ENCODE results near the gene SNX19.
A peak's percentile ranks its signal among the peaks of the same experiment; 100 is the strongest.

SNX19 gene

GRCh38 chr11:130918081-130918480, 1.8 kb upstream of the SNX19 start:
- no peak overlapping the region for H3K4me3 ChIP-seq (ENCODE audit: severe bottlenecking)
- ATAC-seq (ENCODE audit: low read depth), result no peak
- H3K27ac ChIP-seq (ENCODE audit: poor library complexity, severe bottlenecking), result no peak overlapping the region
- H3K27me3 ChIP-seq (ENCODE audit: insufficient read depth, poor library complexity, severe bottlenecking), result no peaks in the 10 kb centered on the region
- DNase-seq (ENCODE audit: low spot score), result no peak
- H3K4me1 ChIP-seq (ENCODE audit: insufficient read depth, poor library complexity, severe bottlenecking), result no peaks in the 10 kb centered on the region
- H3K9me3 ChIP-seq (ENCODE audit: severe bottlenecking), result no peaks in the 10 kb centered on the region
- no peak for TF ChIP-seq CTCF (IDR thresholded peaks at IDR 0.05; ENCODE audit: poor library complexity, severe bottlenecking)
- H3K36me3 ChIP-seq (ENCODE audit: low read depth), result peaks cover 16% of the 10 kb centered on the region

GRCh38 chr11:130916910-130917309, 631 bp upstream of the SNX19 start:
- peak; percentile 2 for TF ChIP-seq CTCF (IDR thresholded peaks at IDR 0.05; ENCODE audit: poor library complexity, severe bottlenecking)
- ATAC-seq (ENCODE audit: low read depth) (no peak), DNase-seq (ENCODE audit: low spot score) (no peak)
- H3K27me3 ChIP-seq (ENCODE audit: insufficient read depth, poor library complexity, severe bottlenecking), result no peaks in the 10 kb centered on the region
- H3K9me3 ChIP-seq (ENCODE audit: severe bottlenecking), result no peaks in the 10 kb centered on the region
- H3K36me3 ChIP-seq (ENCODE audit: low read depth), result peaks cover 27% of the 10 kb centered on the region
- H3K27ac ChIP-seq (ENCODE audit: poor library complexity, severe bottlenecking), result no peak overlapping the region
- peak overlapping the region; percentile 76 for H3K4me3 ChIP-seq (ENCODE audit: severe bottlenecking)
- H3K4me1 ChIP-seq (ENCODE audit: insufficient read depth, poor library complexity, severe bottlenecking), result no peaks in the 10 kb centered on the region

- Histone ChIP-seq H3K27me3 (ENCODE audit: insufficient read depth, poor library complexity, severe bottlenecking) (no peaks in the 10 kb centered on the region), H3K36me3 (ENCODE audit: low read depth) (peaks cover 39% of the 10 kb centered on the region), H3K9me3 (ENCODE audit: severe bottlenecking) (no peaks in the 10 kb centered on the region), H3K4me3 (ENCODE audit: severe bottlenecking) (peak overlapping the region; percentile 76), H3K4me1 (ENCODE audit: insufficient read depth, poor library complexity, severe bottlenecking) (no peaks in the 10 kb centered on the region), H3K27ac (ENCODE audit: poor library complexity, severe bottlenecking) (no peak overlapping the region)
- TF ChIP-seq CTCF (IDR thresholded peaks at IDR 0.05; ENCODE audit: poor library complexity, severe bottlenecking), result no peak
- no peak for ATAC-seq (ENCODE audit: low read depth)
- no peak for DNase-seq (ENCODE audit: low spot score)
Measured at GRCh38 chr11:130915603-130916237, 559 bp downstream of the SNX19 start.

GRCh38 chr11:130913268-130913667, 3.0 kb downstream of the SNX19 start:
- Histone ChIP-seq H3K36me3 (ENCODE audit: low read depth) (peaks cover 64% of the 10 kb centered on the region), H3K27ac (ENCODE audit: poor library complexity, severe bottlenecking) (no peak overlapping the region), H3K9me3 (ENCODE audit: severe bottlenecking) (no peaks in the 10 kb centered on the region), H3K27me3 (ENCODE audit: insufficient read depth, poor library complexity, severe bottlenecking) (no peaks in the 10 kb centered on the region), H3K4me3 (ENCODE audit: severe bottlenecking) (no peak overlapping the region), H3K4me1 (ENCODE audit: insufficient read depth, poor library complexity, severe bottlenecking) (peaks cover 21% of the 10 kb centered on the region)
- TF ChIP-seq CTCF (IDR thresholded peaks at IDR 0.05; ENCODE audit: poor library complexity, severe bottlenecking), result no peak
- DNase-seq (ENCODE audit: low spot score), result no peak
- ATAC-seq (ENCODE audit: low read depth), result no peak

GRCh38 chr11:130912552-130912951, 3.7 kb downstream of the SNX19 start:
- ATAC-seq (ENCODE audit: low read depth) (no peak), DNase-seq (ENCODE audit: low spot score) (no peak)
- H3K27me3 ChIP-seq (ENCODE audit: insufficient read depth, poor library complexity, severe bottlenecking), result no peaks in the 10 kb centered on the region
- H3K9me3 ChIP-seq (ENCODE audit: severe bottlenecking), result no peaks in the 10 kb centered on the region
- no peak overlapping the region for H3K4me3 ChIP-seq (ENCODE audit: severe bottlenecking)
- H3K27ac ChIP-seq (ENCODE audit: poor library complexity, severe bottlenecking), result no peak overlapping the region
- TF ChIP-seq CTCF (IDR thresholded peaks at IDR 0.05; ENCODE audit: poor library complexity, severe bottlenecking), result no peak
- peaks cover 71% of the 10 kb centered on the region for H3K36me3 ChIP-seq (ENCODE audit: low read depth)
- peaks cover 22% of the 10 kb centered on the region for H3K4me1 ChIP-seq (ENCODE audit: insufficient read depth, poor library complexity, severe bottlenecking)

Data from RWPE2 (cell line).